ENCODE data around the gene MAEA.

DNA sequence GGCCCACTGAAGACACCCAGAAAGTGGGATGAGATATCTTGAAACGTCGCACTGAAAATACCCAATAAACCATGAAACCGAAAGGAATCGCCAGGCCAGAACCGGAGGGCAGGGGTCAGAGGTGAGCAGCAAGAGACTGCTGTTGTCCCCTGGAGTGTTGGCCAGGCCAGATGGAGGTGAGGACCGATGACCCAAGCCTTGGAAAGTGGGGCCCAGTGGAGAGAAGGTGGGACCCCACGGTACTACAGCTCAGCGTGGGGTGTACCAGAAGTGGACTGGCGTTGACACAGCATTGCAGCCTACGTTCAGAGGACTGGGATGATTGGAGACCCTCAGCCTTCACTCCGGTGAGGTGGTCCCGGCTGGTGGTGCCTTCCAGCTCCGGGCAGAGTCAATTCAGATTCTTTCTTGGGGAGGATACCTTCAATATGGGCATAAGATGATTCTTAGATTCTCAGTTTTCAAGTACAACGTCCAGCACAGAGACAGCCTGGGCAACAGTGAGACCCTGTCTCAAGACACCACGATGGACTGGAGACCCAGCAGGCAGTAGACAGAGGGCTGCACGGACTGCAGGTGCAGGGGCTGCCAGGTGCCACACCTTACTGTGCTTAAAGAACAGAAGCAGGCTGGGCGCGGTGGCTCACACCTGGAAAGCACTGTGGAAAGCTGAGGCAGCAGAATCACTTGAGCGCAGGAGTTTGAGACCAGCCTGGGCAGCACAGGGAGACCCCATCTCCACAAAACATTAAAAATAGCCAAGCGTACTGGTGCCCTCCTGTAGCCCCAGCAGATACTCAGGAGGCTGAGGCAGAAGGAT is 23.3 kb downstream of the MAEA start:
- TF ChIP-seq, protein P1, sequence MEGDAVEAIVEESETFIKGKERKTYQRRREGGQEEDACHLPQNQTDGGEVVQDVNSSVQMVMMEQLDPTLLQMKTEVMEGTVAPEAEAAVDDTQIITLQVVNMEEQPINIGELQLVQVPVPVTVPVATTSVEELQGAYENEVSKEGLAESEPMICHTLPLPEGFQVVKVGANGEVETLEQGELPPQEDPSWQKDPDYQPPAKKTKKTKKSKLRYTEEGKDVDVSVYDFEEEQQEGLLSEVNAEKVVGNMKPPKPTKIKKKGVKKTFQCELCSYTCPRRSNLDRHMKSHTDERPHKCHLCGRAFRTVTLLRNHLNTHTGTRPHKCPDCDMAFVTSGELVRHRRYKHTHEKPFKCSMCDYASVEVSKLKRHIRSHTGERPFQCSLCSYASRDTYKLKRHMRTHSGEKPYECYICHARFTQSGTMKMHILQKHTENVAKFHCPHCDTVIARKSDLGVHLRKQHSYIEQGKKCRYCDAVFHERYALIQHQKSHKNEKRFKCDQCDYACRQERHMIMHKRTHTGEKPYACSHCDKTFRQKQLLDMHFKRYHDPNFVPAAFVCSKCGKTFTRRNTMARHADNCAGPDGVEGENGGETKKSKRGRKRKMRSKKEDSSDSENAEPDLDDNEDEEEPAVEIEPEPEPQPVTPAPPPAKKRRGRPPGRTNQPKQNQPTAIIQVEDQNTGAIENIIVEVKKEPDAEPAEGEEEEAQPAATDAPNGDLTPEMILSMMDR (IDR thresholded peaks at IDR 0.05; ENCODE audit: low read depth, low read length): no peak
- TF ChIP-seq EZH2phosphoT487 (IDR thresholded peaks at IDR 0.05; ENCODE audit: low read depth): no peak

All from OCI-LY3 (cell line).